Muscle layer of colon (tissue), 2 donors: ENCODE data around the gene MED9.

Experiments used
- H3K27ac ChIP-seq: one replicate; pipeline ENCODE4 v1.7.0; 2013; ENCODE audit warnings: low read depth, mild to moderate bottlenecking, low read length, moderate library complexity
- H3K27me3 ChIP-seq, 2 donors: one replicate each; pipeline ENCODE4 v1.7.0; 2013; ENCODE audit warnings: low read length in 2 of 2, mild to moderate bottlenecking in 2 of 2; ENCODE audit not compliant: insufficient read depth in 2 of 2, control insufficient read depth in 1 of 2
- H3K36me3 ChIP-seq: one replicate; pipeline ENCODE4 v1.7.0; 2013; ENCODE audit warnings: mild to moderate bottlenecking, low read length; ENCODE audit not compliant: insufficient read depth
- H3K4me1 ChIP-seq: one replicate; pipeline ENCODE4 v1.7.0; 2013; ENCODE audit warnings: mild to moderate bottlenecking, low read length; ENCODE audit not compliant: insufficient read depth
- H3K4me3 ChIP-seq, 2 donors: one replicate each; pipeline ENCODE4 v1.7.0; 2013; ENCODE audit warnings: low read length in 2 of 2, low read depth in 1 of 2, mild to moderate bottlenecking in 1 of 2, moderate library complexity in 1 of 2
- H3K9ac ChIP-seq: one replicate; pipeline ENCODE4 v1.7.0; 2013; ENCODE audit warnings: low read length
- H3K9me3 ChIP-seq: one replicate; pipeline ENCODE4 v1.7.0; 2013; ENCODE audit warnings: mild to moderate bottlenecking, low read length
- donor health status: abdominal sarcoma.
- donor health status: Adenocarcinoma of cecum.

Gene MED9

GRCh38 chr17:17536702-17537101 is 59.9 kb downstream of the MED9 start:
- Histone ChIP-seq H3K4me1 (peaks cover 6% of the 10 kb centered on the region), H3K9ac (no peak overlapping the region), H3K27ac (no peak overlapping the region), H3K4me3 (no peak overlapping the region), H3K36me3 (no peaks in the 10 kb centered on the region), H3K9me3 (no peaks in the 10 kb centered on the region), H3K27me3 (no peaks in the 10 kb centered on the region)

DNA sequence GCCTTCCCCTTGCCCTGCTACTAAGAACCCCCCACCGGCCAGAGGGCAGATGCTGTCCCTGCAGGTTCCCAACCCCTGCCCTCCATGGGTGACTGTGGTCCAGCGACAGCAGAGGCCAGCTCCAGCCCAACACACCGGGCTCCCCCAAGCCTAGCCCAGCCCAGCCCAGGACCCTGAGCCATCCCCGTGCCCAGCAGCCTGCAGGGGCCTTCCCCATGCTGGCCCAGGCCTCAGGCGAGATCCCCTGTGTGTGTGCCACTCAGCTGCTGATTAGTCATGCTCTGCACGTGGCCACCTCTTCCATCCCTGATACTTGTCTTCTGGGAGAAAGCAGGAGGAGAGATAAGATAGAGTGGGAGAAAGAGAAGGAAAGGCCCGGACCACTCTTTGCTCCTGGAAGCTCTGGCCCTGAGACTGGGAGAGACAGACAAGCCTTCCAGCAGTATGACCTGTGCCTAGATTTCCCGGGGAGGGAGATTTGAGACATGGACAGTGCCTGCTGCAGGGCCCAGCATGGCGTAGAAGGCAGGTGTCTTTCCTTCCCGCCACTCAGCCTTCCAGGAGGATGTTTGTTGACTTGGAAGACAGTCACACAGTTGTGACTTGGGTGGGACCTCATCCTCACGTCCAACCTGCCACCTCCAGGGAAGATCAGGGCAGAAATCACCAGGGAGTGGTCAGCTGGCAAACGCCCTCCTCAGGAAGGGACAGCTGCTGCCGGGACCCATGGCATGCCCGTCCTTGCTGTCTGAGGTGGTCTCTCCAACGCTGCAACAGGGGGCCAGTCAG is 60.7 kb downstream of the MED9 start:
- no peak overlapping the region for H3K27ac ChIP-seq
- no peaks in the 10 kb centered on the region for H3K27me3 ChIP-seq
- H3K9me3 ChIP-seq = no peaks in the 10 kb centered on the region
- no peaks in the 10 kb centered on the region for H3K36me3 ChIP-seq
- no peak overlapping the region for H3K9ac ChIP-seq
- no peak overlapping the region for H3K4me3 ChIP-seq
- peaks cover 6% of the 10 kb centered on the region for H3K4me1 ChIP-seq

- Histone ChIP-seq H3K27ac (no peak overlapping the region), H3K4me3 (no peak overlapping the region), H3K4me1 (peaks cover 6% of the 10 kb centered on the region), H3K9me3 (no peaks in the 10 kb centered on the region), H3K9ac (no peak overlapping the region), H3K27me3 (no peaks in the 10 kb centered on the region), H3K36me3 (no peaks in the 10 kb centered on the region)
These were observed 61.9 kb downstream of the MED9 start for GRCh38 chr17:17538417-17539391.

- no peak overlapping the region for H3K27ac ChIP-seq
- H3K4me1 ChIP-seq = peaks cover 6% of the 10 kb centered on the region
- H3K9ac ChIP-seq = no peak overlapping the region
- no peak overlapping the region for H3K4me3 ChIP-seq
- H3K36me3 ChIP-seq = no peaks in the 10 kb centered on the region
- no peaks in the 10 kb centered on the region for H3K9me3 ChIP-seq
- H3K27me3 ChIP-seq = no peaks in the 10 kb centered on the region
These were observed 62.8 kb downstream of the MED9 start for GRCh38 chr17:17539591-17539990.

DNA sequence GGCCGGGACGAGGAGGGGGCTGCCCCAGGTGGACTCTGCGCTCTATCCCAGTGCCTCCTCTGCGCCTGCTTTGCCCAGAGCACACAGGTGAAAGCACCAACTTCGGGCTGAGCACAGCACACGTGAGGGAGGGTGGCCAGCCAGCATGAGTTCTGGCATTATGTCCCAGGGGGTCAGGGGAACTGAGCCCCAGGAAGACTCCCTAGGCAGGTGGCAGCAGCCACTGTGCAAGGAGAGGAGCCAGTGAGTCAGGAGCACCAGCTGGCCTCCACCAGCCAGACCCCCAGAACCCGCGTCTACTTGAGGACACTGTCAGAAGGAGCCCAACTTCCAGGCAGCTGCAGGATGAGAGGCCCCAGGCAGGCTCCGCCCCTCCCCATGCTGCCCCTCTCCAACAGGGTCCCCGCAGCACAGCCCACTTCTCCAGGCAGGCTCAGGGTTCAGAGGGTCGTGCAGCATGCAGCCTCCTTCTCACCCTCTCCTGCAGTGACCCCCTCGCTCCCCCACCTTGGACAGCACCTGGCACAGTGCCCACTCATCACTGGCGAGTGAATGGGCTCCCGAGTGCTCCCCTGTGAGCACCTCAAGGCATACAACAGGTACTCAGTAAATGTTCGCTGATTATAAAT is 63.6 kb downstream of the MED9 start:
- Histone ChIP-seq H3K4me3 (no peak overlapping the region), H3K9ac (no peak overlapping the region), H3K9me3 (no peaks in the 10 kb centered on the region), H3K27me3 (no peaks in the 10 kb centered on the region), H3K36me3 (no peaks in the 10 kb centered on the region), H3K27ac (no peak overlapping the region), H3K4me1 (peaks cover 6% of the 10 kb centered on the region)

GRCh38 chr17:17540935-17541639 is 64.3 kb downstream of the MED9 start:
- Histone ChIP-seq H3K36me3 (no peaks in the 10 kb centered on the region), H3K4me3 (no peak overlapping the region), H3K27me3 (no peaks in the 10 kb centered on the region), H3K4me1 (peaks cover 5% of the 10 kb centered on the region), H3K9ac (no peak overlapping the region), H3K9me3 (no peaks in the 10 kb centered on the region), H3K27ac (no peak overlapping the region)

GRCh38 chr17:17541640-17542001 is 64.8 kb downstream of the MED9 start:
- Histone ChIP-seq H3K9me3 (no peaks in the 10 kb centered on the region), H3K4me1 (no peaks in the 10 kb centered on the region), H3K27ac (no peak overlapping the region), H3K9ac (no peak overlapping the region), H3K4me3 (no peak overlapping the region), H3K27me3 (no peaks in the 10 kb centered on the region), H3K36me3 (no peaks in the 10 kb centered on the region)
